Prostate gland (tissue), 2 donors: ENCODE measurements around the gene AGBL4. TPM values are rescaled to one million over a fixed set of nuclear protein-coding genes. Genes with fewer than 3 reads are reported as not detected.

Source experiments
- DNase-seq: peaks from one replicate; pipeline ENCODE4 v3.0.0-alpha.2; 2019; ENCODE audit warnings: low spot score
- H3K27ac ChIP-seq, 2 donors: fragments of 200-600 bp; sonication (generic); 2 replicates each; pipeline ENCODE4 v1.5.1; 2017 to 2019
- H3K27me3 ChIP-seq: fragments of 200-600 bp; sonication (generic); replicated peaks from 2 replicates; pipeline ENCODE4 v1.5.1; 2019; ENCODE audit not compliant: insufficient read depth
- H3K36me3 ChIP-seq, 2 donors: fragments of 200-600 bp; sonication (generic); 1 replicate in 1 of 2; 2 replicates in 1 of 2; pipeline versions ENCODE4 v1.5.1 to v1.8.1; 2017 to 2019
- H3K4me1 ChIP-seq: fragments of 200-600 bp; sonication (generic); replicated peaks from 2 replicates; pipeline ENCODE4 v1.5.1; 2019
- H3K4me3 ChIP-seq, 2 donors: fragments of 200-600 bp; sonication (generic); 2 replicates each; pipeline ENCODE4 v1.5.1; 2017 to 2019
- H3K9me3 ChIP-seq: fragments of 200-600 bp; sonication (generic); 2 replicates; pipeline ENCODE4 v1.5.1; 2017
- CTCF ChIP-seq, 4 experiments: fragments of 200-600 bp in 2 of 4; fragments of 450-650 bp in 2 of 4; sonication (generic) in 2 of 4; IDR thresholded peaks; 1 replicate in 3 of 4; 2 replicates in 1 of 4; pipeline ENCODE4 v1.5.1; 2016 to 2019; ENCODE audit warnings: antibody characterized with exemption in 4 of 4, mild to moderate bottlenecking in 2 of 4, moderate library complexity in 2 of 4
- POLR2A ChIP-seq: fragments of 450-650 bp; IDR thresholded peaks from one replicate; pipeline ENCODE4 v1.6.1; 2016; ENCODE audit warnings: antibody characterized with exemption, mild to moderate bottlenecking
- POLR2AphosphoS5 ChIP-seq: sonication (generic); formaldehyde crosslinking; IDR thresholded peaks from one replicate; pipeline ENCODE4 v1.6.1; 2017; ENCODE audit warnings: antibody characterized with exemption
- WGBS: methylation state at CpG from one replicate; pipeline ENCODE4 v1.1.5; 2018; 5-methylcytosine and 5-hydroxymethylcytosine counted together
- intact Hi-C: fragments of 100-400 bp; cut with DNase I; formaldehyde crosslinking; loops from one replicate; pipeline ENCODE4 v1.14.2; 2022
- total RNA-seq, 2 donors: library from RNA; depleted of rRNA; stranded (reverse); fragments of >200 nt; gene quantifications; one replicate each; pipeline ENCODE4 v1.1.0, GENCODE V29; 2016

The AGBL4 gene
- total RNA-seq, 2 donors from 2014 or later = 0.82 to 2.7 TPM

DNA sequence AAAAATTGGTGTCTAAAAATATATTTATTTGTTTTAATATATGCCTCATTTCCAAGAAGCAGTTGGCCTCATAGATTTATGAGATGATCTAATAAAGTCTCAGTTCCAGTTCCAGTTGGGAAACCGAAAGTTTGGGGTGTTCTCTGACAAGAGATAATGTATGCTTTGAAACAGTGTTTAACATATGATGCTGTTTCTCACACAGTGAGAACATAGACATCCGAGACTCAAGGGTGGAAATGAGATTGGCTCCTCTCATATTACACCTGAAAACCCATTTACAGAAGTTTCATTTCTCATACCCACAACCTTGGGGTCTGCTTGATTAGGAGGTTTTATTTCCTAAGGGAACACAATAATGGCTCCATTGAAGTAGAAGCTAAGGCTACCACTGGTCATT lies 1046.5 kb downstream of the AGBL4 start:
- Histone ChIP-seq H3K27ac (no peak overlapping the region), H3K27me3 (no peaks in the 10 kb centered on the region), H3K36me3 (no peaks in the 10 kb centered on the region), H3K4me3 (no peak overlapping the region), H3K4me1 (no peaks in the 10 kb centered on the region), H3K9me3 (no peaks in the 10 kb centered on the region)
- no peak for TF ChIP-seq POLR2A
- TF ChIP-seq POLR2AphosphoS5 = no peak
- intact Hi-C loops = no loop called here
- WGBS = 39% methylated on average over 2 of the region's 2 CpGs
- no peak for DNase-seq

DNA sequence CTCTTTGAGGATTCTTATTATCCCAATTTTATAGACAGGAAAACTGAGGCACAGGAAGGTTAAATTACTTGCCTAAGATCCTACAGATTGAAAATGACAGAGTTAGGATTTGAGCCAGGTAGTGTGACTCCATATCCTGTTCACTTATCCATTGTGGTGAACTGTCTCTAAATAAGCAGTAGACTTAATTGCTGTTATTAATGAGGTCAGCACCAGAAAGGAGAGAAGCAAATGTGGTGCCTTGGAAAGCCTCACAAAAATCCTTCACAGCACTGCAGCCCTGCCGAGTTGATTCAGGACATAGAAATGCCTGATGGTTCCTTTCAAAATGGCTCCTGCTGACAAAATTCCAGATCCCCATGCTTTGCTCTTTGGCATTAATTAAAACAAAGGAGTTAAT lies 1053.8 kb downstream of the AGBL4 start:
- intact Hi-C loops = no loop called here

DNA sequence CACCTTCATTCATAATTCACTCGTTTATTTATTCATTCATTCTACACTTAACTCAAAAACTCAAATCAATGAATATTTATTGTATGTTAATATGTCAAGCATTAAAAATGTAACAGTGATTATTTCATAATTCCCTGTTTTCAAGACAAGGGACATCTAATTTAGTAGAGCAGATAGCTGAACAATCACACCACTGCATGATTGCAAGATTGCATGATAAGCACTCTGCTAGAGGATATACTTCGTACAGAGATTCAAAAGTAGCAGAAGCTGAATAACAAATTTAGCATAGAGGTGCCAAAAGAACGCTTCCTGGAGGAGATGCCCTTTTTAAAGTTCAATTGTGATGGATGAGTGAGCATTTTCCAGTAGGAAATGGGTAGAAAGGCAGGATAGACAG lies 1056.4 kb downstream of the AGBL4 start:
- Histone ChIP-seq H3K27me3 (no peaks in the 10 kb centered on the region), H3K4me1 (no peaks in the 10 kb centered on the region), H3K36me3 (no peaks in the 10 kb centered on the region), H3K9me3 (no peaks in the 10 kb centered on the region), H3K4me3 (no peak overlapping the region), H3K27ac (no peak overlapping the region)
- WGBS = 70% methylated on average over 3 of the region's 3 CpGs
- intact Hi-C loops = no loop called here
- TF ChIP-seq POLR2A (no peak), POLR2AphosphoS5 (no peak), CTCF (IDR thresholded peaks at IDR 0.05) (no peak)
- DNase-seq = no peak

More for the DNA sequence above, 1053.8 kb downstream of the AGBL4 start:
- Histone ChIP-seq H3K36me3 (no peaks in the 10 kb centered on the region), H3K27me3 (no peaks in the 10 kb centered on the region), H3K4me3 (no peak overlapping the region), H3K9me3 (no peaks in the 10 kb centered on the region), H3K27ac (no peak overlapping the region), H3K4me1 (no peaks in the 10 kb centered on the region)
- DNase-seq = no peak
- WGBS = 40% methylated on average over 1 of the region's 1 CpG
- no peak for TF ChIP-seq POLR2A
- no peak for TF ChIP-seq POLR2AphosphoS5
- no peak for TF ChIP-seq CTCF (IDR thresholded peaks at IDR 0.05)

- no peak overlapping the region for H3K27ac ChIP-seq
- intact Hi-C loops = no loop called here
- H3K27me3 ChIP-seq = no peaks in the 10 kb centered on the region
- no peaks in the 10 kb centered on the region for H3K4me1 ChIP-seq
- no peaks in the 10 kb centered on the region for H3K9me3 ChIP-seq
- TF ChIP-seq POLR2A (no peak), POLR2AphosphoS5 (no peak), CTCF (IDR thresholded peaks at IDR 0.05) (no peak)
- no peak for DNase-seq
- H3K36me3 ChIP-seq = no peaks in the 10 kb centered on the region
- H3K4me3 ChIP-seq = no peak overlapping the region
These were observed 1057.2 kb downstream of the AGBL4 start for GRCh38 chr1:48966583-48966982.

DNA sequence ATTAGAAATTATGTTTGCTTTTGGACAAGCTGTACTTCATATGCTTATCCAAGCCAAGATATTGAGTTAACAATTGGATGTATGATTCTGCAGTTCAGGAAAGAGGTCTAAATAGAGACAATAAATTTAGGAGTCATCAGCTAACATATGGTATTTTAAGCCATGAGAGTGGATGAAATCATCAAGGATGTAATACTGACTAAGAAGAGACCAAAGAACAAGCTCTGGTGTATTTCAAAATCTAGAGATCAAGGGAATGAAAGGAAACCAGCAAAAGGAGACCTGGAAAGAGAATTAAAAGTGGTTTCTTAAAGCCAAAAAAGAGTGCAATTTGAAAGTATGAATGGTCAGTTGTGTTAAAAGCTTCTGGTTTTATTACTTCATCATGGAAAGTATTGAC lies 1063.4 kb downstream of the AGBL4 start:
- Histone ChIP-seq H3K27me3 (no peaks in the 10 kb centered on the region), H3K4me1 (no peaks in the 10 kb centered on the region), H3K4me3 (no peak overlapping the region), H3K36me3 (no peaks in the 10 kb centered on the region), H3K9me3 (no peaks in the 10 kb centered on the region), H3K27ac (no peak overlapping the region)
- no peak for TF ChIP-seq CTCF (IDR thresholded peaks at IDR 0.05)
- TF ChIP-seq POLR2A = no peak
- no peak for TF ChIP-seq POLR2AphosphoS5
- intact Hi-C loops = no loop called here
- no peak for DNase-seq

DNA sequence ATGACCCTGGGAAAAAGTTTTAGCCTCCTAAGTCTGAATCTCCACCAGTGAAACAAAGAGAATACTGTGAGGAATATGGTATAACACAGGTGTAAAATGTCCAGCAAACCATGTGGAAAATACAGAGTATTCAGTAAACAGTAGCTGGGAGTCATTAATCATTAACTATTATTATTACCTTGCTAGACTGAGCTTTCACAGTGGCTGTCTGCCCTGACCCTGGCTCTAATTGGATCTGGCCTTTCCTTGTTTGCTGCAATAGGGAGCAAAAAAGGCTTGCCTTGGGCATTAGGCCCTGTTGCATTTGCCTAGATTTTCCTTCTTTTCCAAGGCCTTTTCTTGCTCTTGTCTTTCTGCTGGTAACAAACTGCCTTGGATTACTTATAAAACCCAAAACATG lies 1068.0 kb downstream of the AGBL4 start:
- Histone ChIP-seq H3K36me3 (no peaks in the 10 kb centered on the region), H3K27ac (no peak overlapping the region), H3K4me1 (no peaks in the 10 kb centered on the region), H3K4me3 (no peak overlapping the region), H3K27me3 (no peaks in the 10 kb centered on the region), H3K9me3 (no peaks in the 10 kb centered on the region)
- intact Hi-C loops = no loop called here
- TF ChIP-seq POLR2AphosphoS5 (no peak), CTCF (IDR thresholded peaks at IDR 0.05) (no peak), POLR2A (no peak)
- DNase-seq = no peak
